ENCODE data around the gene GPX8.

Gene GPX8

DNA sequence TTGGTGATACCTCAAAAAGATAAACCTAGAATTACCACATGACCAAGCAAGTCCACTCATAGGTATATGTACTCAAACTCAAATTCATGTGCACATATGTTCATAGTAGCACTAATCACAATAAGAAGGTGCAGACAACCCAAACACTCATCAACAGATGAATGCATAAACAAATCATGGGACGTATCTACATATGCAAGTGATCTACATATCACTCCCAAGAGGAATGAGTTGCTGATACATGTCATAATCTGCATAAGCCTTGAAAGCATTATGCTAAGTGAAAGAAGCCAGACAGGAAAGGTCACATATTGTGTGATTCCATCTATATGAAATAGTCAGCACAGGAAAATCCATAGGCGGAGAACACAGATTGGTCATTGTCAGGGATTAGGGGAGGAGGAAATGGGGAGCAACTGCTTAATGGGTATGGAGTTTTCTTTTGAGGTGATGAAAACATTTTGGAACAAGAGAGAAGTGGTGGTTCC is 10.6 kb upstream of the GPX8 start:
- no peaks in the 10 kb centered on the region for H3K79me2 ChIP-seq (ENCODE audit: insufficient read depth, low read length)
- no peaks in the 10 kb centered on the region for H3K9me3 ChIP-seq (ENCODE audit: insufficient read depth, low read length, severe bottlenecking)
- H3K9ac ChIP-seq (ENCODE audit: low read depth, low read length) = no peak overlapping the region
- DNase-seq (no peak), ATAC-seq (ENCODE audit: insufficient read depth, low read depth) (no peak)
- H3K4me1 ChIP-seq (ENCODE audit: insufficient read depth, low read length) = peaks cover 6% of the 10 kb centered on the region
- no peak overlapping the region for H3K27ac ChIP-seq (ENCODE audit: low read length)
- no peaks in the 10 kb centered on the region for H4K20me1 ChIP-seq (ENCODE audit: insufficient read depth, low read length)
- peaks cover 14% of the 10 kb centered on the region for H3K27me3 ChIP-seq (ENCODE audit: insufficient read depth, low read length, poor library complexity)
- no peaks in the 10 kb centered on the region for H3K36me3 ChIP-seq (ENCODE audit: insufficient read depth, low read length)
- no peak overlapping the region for H3K4me2 ChIP-seq (ENCODE audit: insufficient read depth, low read length)
- no peak overlapping the region for H3K4me3 ChIP-seq (ENCODE audit: low read depth in 1 of 2, low read length in 2 of 2)
- H2AFZ ChIP-seq (ENCODE audit: low read depth, low read length) = no peak overlapping the region
- TF ChIP-seq EZH2 (IDR thresholded peaks at IDR 0.05; ENCODE audit: borderline replicate concordance, low read depth, low read length, severe bottlenecking) = no peak
- TF ChIP-seq, protein P1, sequence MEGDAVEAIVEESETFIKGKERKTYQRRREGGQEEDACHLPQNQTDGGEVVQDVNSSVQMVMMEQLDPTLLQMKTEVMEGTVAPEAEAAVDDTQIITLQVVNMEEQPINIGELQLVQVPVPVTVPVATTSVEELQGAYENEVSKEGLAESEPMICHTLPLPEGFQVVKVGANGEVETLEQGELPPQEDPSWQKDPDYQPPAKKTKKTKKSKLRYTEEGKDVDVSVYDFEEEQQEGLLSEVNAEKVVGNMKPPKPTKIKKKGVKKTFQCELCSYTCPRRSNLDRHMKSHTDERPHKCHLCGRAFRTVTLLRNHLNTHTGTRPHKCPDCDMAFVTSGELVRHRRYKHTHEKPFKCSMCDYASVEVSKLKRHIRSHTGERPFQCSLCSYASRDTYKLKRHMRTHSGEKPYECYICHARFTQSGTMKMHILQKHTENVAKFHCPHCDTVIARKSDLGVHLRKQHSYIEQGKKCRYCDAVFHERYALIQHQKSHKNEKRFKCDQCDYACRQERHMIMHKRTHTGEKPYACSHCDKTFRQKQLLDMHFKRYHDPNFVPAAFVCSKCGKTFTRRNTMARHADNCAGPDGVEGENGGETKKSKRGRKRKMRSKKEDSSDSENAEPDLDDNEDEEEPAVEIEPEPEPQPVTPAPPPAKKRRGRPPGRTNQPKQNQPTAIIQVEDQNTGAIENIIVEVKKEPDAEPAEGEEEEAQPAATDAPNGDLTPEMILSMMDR (IDR thresholded peaks at IDR 0.05; ENCODE audit: borderline replicate concordance, extremely low read depth, low read length, poor library complexity, severe bottlenecking) = no peak

DNA sequence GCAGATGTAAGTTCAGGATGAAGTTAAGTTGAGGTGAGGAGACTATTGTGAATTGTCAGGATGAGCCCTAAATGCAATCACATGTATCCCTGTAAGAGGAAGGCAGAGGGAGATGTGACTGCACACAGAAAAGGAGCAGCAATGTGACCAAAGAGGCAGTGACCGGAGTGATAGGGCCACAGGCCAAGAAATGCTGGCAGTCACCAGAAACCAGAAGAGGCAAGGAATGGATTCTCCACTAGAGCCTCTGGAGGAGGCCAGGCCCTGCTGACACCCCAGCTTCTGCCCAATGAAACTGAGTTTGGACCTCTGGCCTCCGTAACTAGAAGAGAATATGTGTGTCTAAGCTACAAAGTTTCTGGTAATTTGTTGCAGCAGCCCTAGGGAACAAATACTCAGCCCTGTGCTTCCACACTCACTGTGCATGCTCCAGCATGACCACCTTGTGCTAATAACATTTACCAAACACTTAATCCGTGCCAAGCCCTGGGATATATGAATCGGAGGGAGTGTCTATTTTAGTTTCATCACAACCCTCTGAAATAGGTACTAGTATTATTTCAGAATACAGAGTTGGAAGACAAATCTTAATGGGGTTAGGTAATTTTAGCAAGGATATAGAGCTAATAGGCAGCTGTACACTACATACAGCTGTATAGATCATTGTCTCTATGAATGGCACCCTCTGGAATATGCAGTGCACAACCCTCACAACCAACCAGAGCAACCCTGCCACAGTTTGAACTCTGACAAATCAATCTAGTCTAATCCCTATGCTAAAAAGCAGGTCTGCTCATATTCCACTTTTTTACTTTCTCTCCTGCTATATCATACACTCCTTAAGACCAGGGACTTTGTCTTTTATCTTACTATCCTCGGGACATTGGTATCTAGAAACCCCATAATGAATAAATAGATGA is 7.8 kb upstream of the GPX8 start:
- Histone ChIP-seq H3K79me2 (ENCODE audit: insufficient read depth, low read length) (no peaks in the 10 kb centered on the region), H3K4me2 (ENCODE audit: insufficient read depth, low read length) (no peak overlapping the region), H3K9me3 (ENCODE audit: insufficient read depth, low read length, severe bottlenecking) (no peaks in the 10 kb centered on the region), H2AFZ (ENCODE audit: low read depth, low read length) (no peak overlapping the region), H3K4me3 (ENCODE audit: low read depth in 1 of 2, low read length in 2 of 2) (no peak overlapping the region), H3K9ac (ENCODE audit: low read depth, low read length) (no peak overlapping the region), H4K20me1 (ENCODE audit: insufficient read depth, low read length) (no peaks in the 10 kb centered on the region), H3K27ac (ENCODE audit: low read length) (no peak overlapping the region), H3K4me1 (ENCODE audit: insufficient read depth, low read length) (no peaks in the 10 kb centered on the region), H3K27me3 (ENCODE audit: insufficient read depth, low read length, poor library complexity) (peaks cover 13% of the 10 kb centered on the region), H3K36me3 (ENCODE audit: insufficient read depth, low read length) (no peaks in the 10 kb centered on the region)
- no peak for DNase-seq
- ATAC-seq (ENCODE audit: insufficient read depth, low read depth) = no peak
- TF ChIP-seq, protein P1 (IDR thresholded peaks at IDR 0.05; ENCODE audit: borderline replicate concordance, extremely low read depth, low read length, poor library complexity, severe bottlenecking) = no peak
- no peak for TF ChIP-seq EZH2 (IDR thresholded peaks at IDR 0.05; ENCODE audit: borderline replicate concordance, low read depth, low read length, severe bottlenecking)

DNA sequence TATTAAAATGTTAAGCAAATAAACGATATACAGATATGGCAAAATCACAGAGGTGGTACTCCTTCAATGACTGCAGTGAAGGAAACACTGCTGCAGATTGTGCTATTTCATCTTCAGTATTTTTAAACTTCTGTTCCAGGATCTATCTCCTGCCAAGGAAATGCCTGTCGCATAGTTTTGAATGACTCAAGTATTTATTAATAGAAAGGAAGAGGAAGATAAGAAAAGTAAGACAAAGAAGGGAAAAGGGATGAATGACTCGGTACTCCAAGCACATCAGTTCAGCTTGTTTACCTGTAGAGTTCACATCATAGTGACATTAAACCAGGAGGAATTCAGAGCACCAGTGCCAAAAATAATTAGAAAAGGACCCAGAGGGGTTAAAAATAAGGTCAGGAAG is 5.1 kb upstream of the GPX8 start:
- H3K27ac ChIP-seq (ENCODE audit: low read length) = no peak overlapping the region
- no peaks in the 10 kb centered on the region for H3K4me1 ChIP-seq (ENCODE audit: insufficient read depth, low read length)
- H3K4me2 ChIP-seq (ENCODE audit: insufficient read depth, low read length) = no peak overlapping the region
- H3K79me2 ChIP-seq (ENCODE audit: insufficient read depth, low read length) = no peaks in the 10 kb centered on the region
- H2AFZ ChIP-seq (ENCODE audit: low read depth, low read length) = no peak overlapping the region
- H3K36me3 ChIP-seq (ENCODE audit: insufficient read depth, low read length) = no peaks in the 10 kb centered on the region
- DNase-seq (no peak), ATAC-seq (ENCODE audit: insufficient read depth, low read depth) (no peak)
- no peaks in the 10 kb centered on the region for H3K9me3 ChIP-seq (ENCODE audit: insufficient read depth, low read length, severe bottlenecking)
- no peak overlapping the region for H3K9ac ChIP-seq (ENCODE audit: low read depth, low read length)
- H3K27me3 ChIP-seq (ENCODE audit: insufficient read depth, low read length, poor library complexity) = peaks cover 13% of the 10 kb centered on the region
- TF ChIP-seq, protein P1 (IDR thresholded peaks at IDR 0.05; ENCODE audit: borderline replicate concordance, extremely low read depth, low read length, poor library complexity, severe bottlenecking) = no peak
- TF ChIP-seq EZH2 (IDR thresholded peaks at IDR 0.05; ENCODE audit: borderline replicate concordance, low read depth, low read length, severe bottlenecking) = no peak
- no peak overlapping the region for H3K4me3 ChIP-seq (ENCODE audit: low read depth in 1 of 2, low read length in 2 of 2)
- no peaks in the 10 kb centered on the region for H4K20me1 ChIP-seq (ENCODE audit: insufficient read depth, low read length)
